Measurements from ENCODE around the gene PPP2R2D.

GRCh38 chr10:131900350-131901152 lies at the start of gene PPP2R2D:
- TF ChIP-seq CTCF (IDR thresholded peaks at IDR 0.05) (no peak), ZFX (IDR thresholded peaks at IDR 0.05; ENCODE audit: borderline replicate concordance) (no peak)

Data from 22Rv1 (cell line).